HPDE6-E6E7 (cell line): ENCODE measurements around the gene SNUPN.
"Not testable (repeated sequence)": the region's sequence is repeated elsewhere in the genome, so short reads cannot be mapped to it uniquely, and the experiment has no call there.

Experiments
- DNase-seq: peaks from one replicate; pipeline ENCODE4 v3.0.0; 2011; ENCODE audit warnings: missing footprints; ENCODE audit errors: extremely low spot score

The SNUPN gene

DNA sequence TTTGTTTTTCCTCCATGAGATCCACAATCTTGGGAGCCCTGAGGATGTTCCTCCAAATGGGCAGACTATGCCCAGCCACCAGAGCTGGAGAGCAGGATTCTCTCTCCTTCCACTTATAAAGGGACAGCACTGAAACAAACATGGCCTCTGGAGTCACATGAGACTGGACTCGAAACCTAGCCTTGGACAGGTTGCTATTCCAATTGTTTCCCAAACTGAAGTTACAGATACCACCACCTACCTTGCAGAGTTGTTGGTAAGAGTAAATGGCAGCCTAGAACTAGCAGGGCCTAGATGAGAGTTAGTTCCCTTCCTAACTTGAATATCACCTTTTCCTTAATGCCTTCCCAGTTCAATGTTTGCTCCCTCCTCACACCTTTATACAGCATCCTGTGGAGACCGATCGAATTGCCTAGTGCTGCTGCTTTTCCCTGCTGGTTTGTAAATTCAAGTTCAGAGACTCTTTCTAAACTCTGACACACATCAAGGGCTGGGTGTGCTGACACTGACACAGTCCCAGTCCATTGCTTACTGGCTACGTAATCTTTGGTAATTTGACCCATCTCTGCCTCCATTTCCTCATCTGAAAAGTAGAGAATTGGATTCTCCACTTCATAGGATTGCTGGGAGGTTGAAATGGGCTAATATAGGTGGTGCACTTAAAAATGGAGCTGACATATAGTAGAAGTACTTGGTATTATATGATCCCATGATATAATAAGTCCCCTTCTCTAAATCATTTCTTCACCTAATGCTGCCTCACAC is 11.9 kb upstream of the SNUPN start:
- no peak for DNase-seq

DNA sequence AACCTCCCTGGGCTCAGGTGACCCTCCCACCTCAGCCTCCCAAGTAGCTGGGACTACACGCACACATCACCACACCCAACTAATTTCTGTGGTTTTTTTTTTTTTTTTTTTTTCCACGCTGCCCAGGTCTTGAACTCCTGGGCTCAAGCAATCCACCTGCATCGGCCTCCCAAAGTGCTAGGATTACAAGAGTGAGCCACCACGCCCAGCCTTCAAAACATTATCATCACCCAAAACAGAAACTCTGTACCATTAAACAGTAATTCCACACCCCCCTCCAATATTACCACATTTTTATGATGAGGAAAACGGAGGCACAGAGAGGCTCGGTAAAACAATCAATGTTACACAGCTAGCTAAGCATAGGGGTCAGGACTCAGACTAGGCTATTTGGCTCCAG is 10.5 kb upstream of the SNUPN start:
- no peak for DNase-seq

GRCh38 chr15:75633922-75634321 is 8.4 kb upstream of the SNUPN start:
- not testable (repeated sequence) for DNase-seq

DNA sequence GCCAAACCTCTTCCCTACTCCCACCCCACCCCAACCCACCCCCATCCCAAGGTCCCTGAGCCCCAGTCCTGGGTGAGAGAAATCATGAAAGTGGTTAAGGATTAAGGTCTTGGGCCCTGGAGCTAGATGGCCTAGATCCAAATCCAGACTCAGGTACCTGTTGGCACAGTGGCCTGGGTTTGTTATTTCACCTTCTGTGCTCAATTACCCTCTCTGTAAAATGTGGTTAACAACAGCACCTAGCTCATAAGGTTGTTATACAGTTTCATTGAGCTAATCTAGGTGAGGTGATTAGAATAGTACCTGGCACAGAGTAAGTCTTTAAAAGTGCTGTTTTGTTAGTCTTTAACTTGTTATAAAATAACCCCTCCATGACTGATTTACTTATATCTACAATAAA is 6.4 kb upstream of the SNUPN start:
- DNase-seq, result no peak

DNA sequence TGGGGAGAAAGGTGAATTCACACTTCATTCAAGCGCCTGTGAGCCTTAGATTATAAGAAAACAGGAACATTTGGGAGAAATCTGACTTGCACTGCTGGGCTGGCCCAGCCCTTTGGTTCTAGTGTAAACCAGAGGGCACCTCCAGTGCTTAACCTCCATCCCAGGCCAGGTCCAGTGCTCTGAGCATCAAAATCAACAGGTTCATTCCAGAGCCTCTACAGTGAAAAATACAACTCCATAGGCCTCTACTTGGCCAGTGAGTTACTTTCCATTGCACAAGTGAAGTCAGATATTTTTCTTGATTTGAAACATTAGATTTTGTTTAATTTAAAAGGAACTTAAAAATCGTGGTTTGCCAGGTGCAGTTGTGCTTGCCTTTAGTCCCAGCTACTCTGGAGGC is 3.0 kb downstream of the SNUPN start:
- no peak for DNase-seq

GRCh38 chr15:75620841-75621391 is 4.6 kb downstream of the SNUPN start:
- DNase-seq, result peak; percentile 65

DNA sequence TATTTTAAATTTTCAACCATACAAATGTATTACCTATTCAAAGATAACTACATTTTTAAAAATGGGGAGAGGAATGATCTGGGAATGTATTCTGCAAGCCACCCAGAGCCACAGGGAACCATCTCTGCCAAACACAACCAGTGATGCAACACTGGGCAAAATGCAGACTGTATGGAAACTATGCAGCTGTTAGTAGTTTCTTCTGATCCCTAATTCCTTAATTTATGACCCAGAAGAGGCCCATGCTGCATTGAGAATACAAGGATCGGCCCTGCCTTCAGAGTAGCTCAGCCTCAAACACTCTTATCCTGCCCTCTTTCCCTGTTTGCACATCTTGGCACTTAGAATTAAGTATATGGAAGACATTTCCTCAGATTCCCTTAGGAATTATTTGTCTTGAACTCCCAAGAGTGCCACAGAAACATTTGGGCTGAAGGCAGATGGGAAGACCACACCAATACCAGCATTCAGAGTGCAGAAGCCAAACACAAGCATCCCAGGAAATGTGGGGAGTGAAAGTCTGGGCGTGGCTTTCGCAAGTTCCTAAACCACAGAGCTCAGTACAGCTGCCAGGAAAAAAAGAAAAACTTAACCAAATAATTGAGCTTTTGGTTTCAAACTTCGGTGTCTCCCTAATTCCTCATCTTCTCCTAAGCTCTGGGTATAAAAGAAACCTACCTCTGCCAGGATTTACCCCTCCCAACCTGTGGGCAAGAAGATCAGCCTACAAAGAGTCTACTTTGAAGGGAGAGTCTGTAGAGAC is 5.3 kb downstream of the SNUPN start:
- no peak for DNase-seq

GRCh38 chr15:75616766-75617165 is 8.8 kb downstream of the SNUPN start:
- no peak for DNase-seq

GRCh38 chr15:75606711-75607699 is 18.5 kb downstream of the SNUPN start:
- DNase-seq, result no peak

DNA sequence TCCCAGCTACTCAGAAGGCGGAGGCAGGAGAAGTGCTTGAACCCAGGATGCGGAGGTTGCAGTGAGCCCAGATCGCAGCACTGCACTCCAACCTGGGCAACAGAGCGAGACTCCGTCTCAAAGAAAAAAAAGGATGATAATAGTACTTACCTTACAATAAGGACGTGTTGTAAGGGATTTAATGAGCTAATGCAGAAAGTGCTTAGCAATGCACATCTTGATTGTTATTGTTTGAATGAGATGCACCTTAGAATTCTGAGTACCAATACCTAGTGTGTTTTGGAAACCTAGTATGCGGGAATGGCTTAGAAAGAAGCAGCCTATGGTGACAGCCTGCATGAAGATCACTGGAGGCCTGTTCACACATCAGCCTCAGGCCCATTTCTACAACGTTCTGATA is 19.5 kb downstream of the SNUPN start:
- DNase-seq, result no peak

- no peak for DNase-seq
These were observed 26.1 kb downstream of the SNUPN start for GRCh38 chr15:75599401-75599800.

DNA sequence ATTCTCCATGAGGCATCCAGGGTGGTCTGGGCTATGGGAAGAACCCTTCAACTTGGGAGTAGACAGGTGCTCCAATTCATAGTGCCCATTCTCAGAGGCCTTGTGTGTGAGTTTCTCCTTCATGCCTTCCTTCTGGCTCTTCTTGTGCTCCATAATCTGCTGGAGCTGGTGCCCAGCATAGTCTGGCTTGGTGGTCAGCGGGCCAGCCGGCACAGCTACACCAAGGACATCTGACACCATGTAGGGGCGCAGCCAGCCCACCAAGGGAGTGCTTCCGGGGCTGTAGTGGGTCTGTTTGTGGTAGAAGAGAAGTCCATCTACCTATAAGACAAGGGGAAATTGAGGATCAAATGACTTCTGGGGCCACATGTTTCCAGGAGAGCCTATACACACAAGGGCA is 27.2 kb downstream of the SNUPN start:
- DNase-seq, result no peak

DNA sequence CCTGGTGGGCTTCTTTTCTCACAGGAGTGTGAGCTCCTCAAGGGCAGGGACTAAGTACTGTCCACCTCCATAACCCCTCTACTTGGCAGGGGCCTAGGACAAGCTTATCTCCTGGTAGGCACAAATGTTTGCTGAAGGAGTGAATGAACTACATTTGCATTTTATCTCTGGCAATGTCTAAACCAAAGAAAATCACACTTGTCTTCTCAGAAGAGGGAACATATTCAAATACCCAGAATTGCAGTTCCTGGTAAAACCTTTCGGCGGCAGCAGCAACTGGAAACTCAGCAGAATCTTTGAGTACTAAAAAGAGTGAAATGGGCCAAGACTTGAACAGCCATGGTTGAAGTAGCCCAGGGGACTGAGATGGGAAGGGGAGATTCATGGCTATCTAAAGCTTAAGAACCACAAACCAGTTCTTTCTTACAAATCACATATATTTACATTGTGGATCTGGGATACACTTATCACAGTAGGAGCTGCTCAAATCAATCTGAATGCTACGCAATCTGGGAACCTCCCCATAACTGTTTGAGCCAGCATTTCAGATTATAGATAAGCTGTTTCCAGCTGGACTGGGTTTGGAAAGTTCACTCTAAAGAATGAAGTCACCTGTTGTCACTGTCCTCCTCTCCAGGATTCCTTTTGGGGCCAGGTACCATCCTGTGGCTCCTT is 27.7 kb downstream of the SNUPN start:
- no peak for DNase-seq

DNA sequence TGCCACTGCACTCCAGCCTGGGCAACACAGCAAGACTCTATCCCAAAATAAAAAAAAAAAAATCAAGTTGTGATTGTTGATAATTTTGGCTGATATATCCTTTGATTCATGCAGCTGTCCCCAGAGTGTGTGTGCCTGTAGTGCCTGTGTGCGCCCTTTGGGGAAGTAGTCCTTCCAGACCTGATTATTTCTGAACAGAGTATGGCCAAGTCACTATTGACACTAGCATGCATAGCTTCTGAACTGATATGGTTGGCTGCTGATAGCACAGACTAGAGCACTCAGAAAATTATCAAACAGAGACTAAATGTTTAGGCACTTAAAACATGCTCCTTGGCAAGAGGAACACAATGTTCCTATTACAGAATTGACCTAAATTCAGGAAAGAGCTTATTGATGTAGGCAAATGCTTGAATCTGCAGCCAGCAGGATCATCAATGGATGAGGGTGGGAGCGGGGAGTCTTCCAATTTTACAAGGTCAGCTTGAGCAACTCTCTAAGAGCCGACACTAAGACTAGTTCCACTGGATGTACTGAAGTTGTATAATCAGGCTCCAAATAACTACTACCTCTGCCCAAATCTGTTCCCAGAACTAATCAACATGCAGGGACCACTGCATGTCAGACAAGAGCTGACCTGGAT is 28.7 kb downstream of the SNUPN start:
- DNase-seq, result no peak

DNA sequence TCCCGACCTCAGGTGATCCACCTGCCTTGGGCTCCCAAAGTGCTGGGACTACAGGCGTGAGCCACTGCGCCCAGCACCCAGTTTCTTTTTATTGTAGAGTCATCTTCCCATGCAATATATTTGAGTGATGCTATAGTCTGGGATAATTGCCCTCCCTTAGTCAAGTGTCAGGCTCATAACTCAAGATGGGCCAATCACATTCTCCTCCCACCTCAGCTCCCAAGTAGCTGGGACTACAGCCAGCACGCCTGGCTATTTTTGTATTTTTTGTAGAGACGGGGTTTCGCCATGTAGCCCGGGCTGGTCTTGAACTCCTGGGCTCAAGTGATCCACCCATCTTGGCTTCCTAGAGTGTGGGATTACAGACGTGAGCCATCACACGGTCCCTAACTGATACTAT is 31.2 kb downstream of the SNUPN start:
- no peak for DNase-seq

- no peak for DNase-seq
These were observed 33.7 kb downstream of the SNUPN start for GRCh38 chr15:75591655-75592364.

DNA sequence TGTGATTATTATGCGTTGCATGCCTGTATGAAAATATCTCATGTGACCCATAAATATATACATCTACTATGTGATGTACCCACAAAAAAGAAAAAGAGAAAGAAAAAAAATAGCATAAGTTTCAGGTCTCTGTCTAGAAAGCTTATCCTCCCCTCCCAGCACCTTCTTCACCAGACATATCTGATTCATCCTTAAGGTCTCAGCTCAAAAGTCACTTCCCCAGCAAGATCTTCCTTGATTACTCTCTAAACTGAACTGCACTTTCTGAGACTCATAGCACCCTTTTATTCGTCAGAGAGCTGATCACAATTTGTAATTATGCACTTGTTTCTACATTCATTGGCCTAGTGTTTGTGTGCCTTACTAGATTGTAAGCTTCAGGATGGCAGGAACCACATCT is 35.3 kb downstream of the SNUPN start:
- no peak for DNase-seq

- DNase-seq, result no peak
These were observed 36.5 kb downstream of the SNUPN start for GRCh38 chr15:75589071-75589470.

DNA sequence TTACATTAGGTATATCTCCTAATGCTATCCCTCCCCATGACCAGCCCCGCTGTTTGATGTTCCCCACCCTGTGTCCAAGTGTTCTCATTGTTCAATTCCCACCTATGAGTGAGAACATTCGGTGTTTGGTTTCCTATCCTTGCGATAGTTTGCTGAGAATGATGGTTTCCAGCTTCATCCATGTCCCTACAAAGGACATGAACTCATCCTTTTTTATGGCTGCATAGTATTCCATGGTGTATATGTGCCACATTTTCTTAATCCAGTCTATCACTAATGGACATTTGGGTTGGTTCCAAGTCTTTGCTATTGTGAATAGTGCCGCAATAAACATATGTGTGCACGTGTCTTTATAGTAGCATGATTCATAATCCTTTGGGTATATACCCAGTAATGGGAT is 39.1 kb downstream of the SNUPN start:
- DNase-seq, result not testable (repeated sequence)

DNA sequence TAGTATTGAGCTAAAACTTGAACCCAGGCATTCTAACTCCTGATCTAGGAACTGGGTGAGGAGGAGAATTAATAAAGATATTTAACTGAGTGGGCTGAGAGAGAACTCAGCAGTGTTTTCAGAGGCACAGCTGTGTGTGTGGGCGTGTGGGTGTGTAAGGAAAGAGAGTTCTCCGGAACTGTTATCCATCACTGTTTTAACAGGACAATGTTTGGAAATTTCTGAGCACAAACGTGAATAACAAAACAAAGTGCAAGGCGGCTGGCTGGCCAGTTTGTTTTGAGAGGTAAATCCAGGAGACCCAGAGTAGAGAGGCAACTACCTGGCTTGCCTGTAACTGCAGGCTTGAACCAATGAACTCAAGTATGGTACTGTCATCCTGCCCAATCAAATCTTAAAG is 41.4 kb downstream of the SNUPN start:
- no peak for DNase-seq
